Middle frontal gyrus (tissue), 1 donor: ENCODE data around the gene HYAL2.

ENCODE experiments used
- DNase-seq: peaks from one replicate; pipeline ENCODE4 v3.0.0-alpha.2; 2015; ENCODE audit warnings: low spot score; ENCODE audit errors: extremely low spot score

HYAL2 gene

GRCh38 chr3:50271314-50271936 is 51.1 kb downstream of the HYAL2 start:
- DNase-seq = no peak

GRCh38 chr3:50270422-50271224 is 51.9 kb downstream of the HYAL2 start:
- DNase-seq = no peak

- DNase-seq = no peak
Measured at GRCh38 chr3:50269977-50270413, 52.5 kb downstream of the HYAL2 start.

- DNase-seq = no peak
Measured at GRCh38 chr3:50269460-50269859, 53.1 kb downstream of the HYAL2 start.

DNA sequence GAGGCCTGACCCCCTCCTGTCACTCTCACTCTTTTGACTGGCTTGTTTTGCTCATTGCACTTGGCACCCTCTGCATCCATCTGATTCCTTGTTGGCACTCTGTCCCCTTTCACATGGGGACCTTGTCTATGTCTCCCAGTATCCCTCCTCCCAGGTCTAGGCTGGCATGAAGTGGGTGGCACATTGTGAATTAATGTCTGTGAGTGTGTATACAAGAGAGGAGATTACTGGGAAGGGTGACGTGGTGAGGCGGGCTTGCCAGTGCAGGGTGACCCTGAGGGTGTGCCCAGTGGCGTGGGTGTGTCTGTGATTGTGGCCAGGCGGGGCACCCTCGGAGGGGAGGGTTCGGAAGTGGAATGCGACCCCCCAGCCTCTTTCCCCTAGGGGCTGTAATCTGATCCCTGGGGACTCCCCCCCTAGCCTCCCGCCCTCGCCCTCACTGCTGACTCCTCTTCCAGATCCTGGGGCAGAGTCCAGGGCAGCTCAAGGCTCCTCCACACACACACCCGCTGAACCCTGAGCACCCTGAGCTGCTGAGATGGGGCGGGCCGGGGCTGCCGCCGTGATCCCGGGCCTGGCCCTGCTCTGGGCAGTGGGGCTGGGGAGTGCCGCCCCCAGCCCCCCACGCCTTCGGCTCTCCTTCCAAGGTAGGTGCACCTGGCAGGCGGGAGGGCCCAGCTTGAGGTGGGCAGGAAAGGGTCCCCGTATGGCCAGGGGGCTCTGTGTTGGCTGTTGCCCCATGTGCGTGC is 53.7 kb downstream of the HYAL2 start, which contains the start of gene SEMA3B:
Gene SEMA3B (plus strand): TSS at position 445 of the 749 bp plus-strand sequence. CDS start 94 bp downstream, at position 539.
- no peak for DNase-seq

DNA sequence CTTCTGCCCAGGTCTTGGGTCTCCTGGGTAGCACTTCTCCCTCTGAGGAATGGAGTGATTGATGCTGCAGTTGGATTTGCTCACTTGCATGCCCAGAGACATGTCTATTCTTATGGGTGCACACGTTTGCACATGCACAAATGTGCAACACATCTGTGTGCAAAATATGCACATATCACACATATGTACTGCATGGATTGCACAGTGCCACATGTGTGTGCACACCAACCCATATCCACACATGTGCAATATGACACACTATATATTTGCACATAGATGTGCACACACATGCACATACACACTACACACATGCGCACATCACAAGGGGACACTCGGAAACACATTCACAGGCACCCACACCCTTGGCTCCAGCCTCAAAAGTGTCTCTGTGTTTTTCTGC is 54.3 kb downstream of the HYAL2 start:
- no peak for DNase-seq
